22Rv1 (cell line): ENCODE results near the gene PAPLN.

Source experiments
- H3K27ac ChIP-seq: fragments of 450-650 bp; 2 replicates; pipeline ENCODE4 v1.5.1; 2017
- ZFX ChIP-seq: fragments of 450-650 bp; IDR thresholded peaks from 2 replicates; pipeline ENCODE4 v1.6.1; 2017; ENCODE audit warnings: antibody characterized with exemption, borderline replicate concordance
- TF ChIP-seq, protein P1 (sequence below): fragments of 450-650 bp; IDR thresholded peaks from 2 replicates; pipeline ENCODE4 v1.5.1; 2017; ENCODE audit warnings: mild to moderate bottlenecking

The PAPLN gene

DNA sequence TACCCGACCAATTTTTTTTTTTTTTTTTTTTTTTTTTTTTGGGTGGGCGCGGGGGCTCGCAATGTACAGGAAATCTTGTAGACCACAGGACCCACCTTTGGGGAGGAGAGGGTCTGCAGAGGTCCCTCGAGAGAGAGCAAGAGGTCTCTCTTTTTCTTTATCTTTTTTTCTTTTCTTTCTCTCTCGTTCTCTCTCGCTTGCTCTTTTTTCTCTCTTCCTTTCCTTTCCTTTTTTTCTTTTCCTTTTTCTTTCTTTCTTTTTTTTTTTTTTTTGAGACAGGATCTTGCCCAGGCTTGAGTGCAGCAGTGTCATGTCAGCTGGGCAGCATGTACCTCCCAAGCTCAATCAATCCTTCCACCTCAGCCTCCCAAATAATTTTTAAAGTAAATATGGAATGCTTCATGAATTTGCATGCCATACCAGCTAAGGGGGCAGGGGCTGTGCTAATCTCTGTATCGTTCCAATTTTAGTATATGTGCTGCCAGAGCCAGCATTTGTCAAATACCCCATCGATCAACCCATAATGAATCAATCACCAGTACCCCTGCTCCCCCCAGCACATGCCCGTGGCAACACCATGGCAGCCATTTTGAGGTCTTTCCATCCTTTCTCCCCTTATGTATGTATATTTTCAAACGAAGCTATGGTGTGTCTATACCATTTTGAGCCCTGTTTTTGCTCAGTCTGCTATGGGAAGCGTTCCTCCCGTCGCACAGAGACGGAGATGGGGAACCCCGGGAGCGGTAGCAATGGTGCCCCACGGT is 9.3 kb downstream of the PAPLN start:
- no peak overlapping the region for H3K27ac ChIP-seq
- no peak for TF ChIP-seq ZFX

DNA sequence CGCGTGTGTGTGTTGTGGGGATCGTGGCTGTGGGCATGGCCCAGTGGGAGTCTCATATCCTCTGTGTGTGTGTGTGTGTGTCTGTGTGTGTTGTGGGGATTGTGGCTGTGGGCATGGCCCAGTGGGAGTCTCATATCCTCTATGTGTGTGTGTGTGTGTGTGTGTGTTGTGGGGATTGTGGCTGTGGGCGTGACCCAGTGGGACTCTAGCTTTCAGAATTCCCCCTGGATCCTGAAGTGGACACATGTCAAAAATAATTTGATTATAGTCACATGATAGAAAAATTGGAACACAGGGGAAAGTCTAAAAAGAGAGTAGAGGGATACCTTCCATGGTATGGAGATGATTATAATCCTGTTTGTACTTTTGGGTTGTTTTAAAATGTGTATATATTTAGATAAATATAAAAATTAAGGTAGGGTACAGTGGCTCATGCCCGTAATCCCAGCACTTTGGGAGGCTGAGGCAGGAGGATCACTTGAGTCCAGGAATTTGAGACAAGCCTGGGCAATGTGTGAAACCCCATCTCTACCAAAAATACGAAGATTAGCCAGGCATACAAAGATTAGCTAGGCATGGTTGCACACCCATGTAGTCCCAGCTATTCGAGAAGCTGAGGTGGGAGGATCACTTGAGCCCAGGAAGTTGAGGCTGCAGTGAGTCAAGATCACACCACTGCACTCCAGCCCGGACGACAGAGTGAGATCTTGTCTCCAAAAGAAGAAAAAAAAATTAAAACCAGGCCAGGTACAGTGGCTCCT is 11.0 kb downstream of the PAPLN start:
- TF ChIP-seq ZFX: no peak
- TF ChIP-seq, protein P1, sequence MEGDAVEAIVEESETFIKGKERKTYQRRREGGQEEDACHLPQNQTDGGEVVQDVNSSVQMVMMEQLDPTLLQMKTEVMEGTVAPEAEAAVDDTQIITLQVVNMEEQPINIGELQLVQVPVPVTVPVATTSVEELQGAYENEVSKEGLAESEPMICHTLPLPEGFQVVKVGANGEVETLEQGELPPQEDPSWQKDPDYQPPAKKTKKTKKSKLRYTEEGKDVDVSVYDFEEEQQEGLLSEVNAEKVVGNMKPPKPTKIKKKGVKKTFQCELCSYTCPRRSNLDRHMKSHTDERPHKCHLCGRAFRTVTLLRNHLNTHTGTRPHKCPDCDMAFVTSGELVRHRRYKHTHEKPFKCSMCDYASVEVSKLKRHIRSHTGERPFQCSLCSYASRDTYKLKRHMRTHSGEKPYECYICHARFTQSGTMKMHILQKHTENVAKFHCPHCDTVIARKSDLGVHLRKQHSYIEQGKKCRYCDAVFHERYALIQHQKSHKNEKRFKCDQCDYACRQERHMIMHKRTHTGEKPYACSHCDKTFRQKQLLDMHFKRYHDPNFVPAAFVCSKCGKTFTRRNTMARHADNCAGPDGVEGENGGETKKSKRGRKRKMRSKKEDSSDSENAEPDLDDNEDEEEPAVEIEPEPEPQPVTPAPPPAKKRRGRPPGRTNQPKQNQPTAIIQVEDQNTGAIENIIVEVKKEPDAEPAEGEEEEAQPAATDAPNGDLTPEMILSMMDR: no peak
- H3K27ac ChIP-seq: no peak overlapping the region

DNA sequence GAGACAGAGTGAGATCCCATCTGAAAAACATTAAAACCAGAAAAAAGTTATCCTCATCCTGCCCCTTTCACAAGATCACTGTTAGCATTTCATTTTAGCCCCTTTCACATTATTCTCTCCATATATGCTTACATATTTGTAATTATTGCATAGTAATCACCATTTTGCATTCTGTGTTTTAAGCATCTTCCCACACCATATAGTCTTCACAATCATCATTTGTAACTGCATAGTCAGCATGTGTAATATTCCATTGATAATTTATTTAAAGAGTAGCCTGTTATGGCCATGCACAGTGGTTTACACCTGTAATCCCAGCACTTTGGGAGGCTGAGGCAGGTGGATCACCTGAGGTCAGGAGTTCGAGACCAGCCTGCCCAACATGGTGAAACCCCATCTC is 11.8 kb downstream of the PAPLN start:
- H3K27ac ChIP-seq: no peak overlapping the region
- TF ChIP-seq ZFX: no peak
- TF ChIP-seq, protein P1: no peak

DNA sequence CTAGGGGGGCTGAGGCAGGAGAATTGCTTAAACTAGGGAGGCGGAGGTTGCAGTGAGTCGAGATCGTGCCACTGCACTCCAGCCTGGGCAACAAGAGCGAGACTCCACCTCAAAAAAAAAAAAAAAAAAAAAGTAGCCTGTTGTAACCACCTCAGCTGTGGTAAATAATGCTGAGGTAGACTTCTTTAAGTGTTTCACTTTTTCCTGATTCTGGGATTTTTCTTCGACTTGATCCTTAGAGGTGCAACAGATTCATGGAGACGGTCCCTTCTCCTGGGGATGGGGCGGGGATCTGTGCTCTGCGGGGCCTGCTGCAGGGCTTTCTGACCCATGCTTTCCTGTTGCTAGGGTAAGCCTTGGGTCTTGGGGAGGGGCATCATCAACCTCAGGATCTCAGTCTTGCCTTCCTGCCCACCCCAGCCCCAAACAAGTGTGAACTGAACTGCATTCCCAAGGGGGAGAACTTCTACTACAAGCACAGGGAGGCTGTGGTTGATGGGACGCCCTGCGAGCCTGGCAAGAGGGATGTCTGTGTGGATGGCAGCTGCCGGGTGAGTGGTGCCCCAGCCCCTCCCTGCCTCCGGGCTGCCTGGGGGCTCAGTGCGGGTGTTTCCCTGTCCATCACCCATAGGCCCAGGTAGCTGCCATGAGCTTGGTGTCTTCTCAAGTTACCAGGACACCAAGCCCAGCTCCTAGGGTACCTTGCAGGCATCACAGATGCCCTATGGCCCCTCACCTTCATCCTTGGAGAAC is 12.4 kb downstream of the PAPLN start:
- TF ChIP-seq, protein P1: no peak
- no peak for TF ChIP-seq ZFX
- H3K27ac ChIP-seq: no peak overlapping the region

DNA sequence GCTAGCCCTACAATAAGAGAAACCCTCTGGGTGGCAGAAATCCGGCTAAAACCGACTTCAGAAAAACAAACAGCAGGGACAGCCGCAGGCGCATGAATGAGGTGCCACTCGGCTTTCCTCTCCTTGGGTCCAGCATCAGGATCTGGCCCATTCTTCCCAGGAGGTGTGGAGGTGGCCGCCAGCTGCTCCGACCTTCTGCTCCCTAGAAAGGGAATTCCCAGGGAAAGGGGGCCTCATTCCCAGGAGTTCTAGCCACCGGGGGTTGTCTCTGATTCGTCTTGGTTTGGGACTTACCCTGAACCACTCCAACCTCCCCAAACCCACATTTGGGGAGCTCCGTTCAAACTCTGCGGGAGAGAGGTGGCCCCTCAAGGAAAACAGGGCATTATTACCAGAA is 13.0 kb downstream of the PAPLN start:
- TF ChIP-seq ZFX: no peak
- TF ChIP-seq, protein P1: no peak
- H3K27ac ChIP-seq: no peak overlapping the region

DNA sequence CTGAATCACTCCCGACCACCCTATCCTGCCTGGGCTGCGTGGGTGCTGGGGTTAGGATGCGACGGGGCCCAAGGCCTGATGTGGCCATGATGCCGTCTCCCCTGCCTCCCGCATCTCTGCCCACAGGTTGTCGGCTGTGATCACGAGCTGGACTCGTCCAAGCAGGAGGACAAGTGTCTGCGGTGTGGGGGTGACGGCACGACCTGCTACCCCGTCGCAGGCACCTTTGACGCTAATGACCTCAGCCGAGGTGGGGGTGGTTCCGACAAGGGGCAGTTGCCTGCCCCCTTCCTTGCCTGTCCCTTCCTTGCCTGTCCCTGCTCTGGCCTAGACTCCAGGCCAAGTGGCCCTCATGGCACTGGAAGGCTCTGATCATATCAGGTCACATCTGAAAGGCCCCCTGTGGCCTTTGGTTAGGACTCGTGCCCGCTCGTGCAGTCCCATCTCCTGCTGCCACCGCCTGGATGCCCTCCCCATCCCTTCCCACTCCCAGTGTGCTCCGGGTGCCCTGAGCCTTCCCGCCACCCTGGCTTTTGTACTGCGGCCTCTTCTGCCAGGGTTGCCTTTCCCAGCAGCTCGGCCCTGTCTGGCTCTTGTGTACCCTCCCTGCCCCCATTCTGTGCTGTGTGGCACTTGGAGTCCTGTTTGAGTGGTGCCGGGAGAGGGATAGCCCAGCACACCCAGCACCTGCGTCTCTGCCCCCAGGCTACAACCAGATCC is 13.6 kb downstream of the PAPLN start:
- no peak for TF ChIP-seq ZFX
- H3K27ac ChIP-seq: no peak overlapping the region

DNA sequence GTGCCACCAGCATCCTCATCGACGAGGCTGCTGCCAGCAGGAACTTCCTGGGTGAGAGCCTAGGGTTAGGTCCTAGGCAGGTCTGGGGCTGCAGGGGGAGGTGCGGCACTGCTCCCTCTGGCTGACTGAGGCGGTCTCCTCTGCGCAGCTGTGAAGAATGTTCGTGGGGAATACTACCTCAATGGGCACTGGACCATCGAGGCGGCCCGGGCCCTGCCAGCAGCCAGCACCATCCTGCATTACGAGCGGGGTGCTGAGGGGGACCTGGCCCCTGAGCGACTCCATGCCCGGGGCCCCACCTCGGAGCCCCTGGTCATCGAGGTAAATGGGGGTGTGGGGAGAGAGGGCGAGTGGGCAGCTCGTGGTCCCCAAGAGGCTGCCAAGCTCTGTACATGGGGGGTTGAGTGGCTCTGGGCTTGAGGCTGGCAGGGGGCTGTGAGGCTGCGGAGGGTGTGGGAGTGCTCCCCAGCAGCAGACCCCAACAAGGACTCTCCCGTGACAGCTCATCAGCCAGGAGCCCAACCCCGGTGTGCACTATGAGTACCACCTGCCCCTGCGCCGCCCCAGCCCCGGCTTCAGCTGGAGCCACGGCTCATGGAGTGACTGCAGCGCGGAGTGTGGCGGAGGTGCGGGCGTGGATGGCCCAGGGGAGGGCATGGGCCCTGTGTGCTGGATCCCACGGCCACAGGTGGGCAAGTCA is 14.4 kb downstream of the PAPLN start:
- no peak overlapping the region for H3K27ac ChIP-seq
- no peak for TF ChIP-seq ZFX
- TF ChIP-seq, protein P1: no peak
